ENCODE results near the gene RPL22.

The RPL22 gene

GRCh38 chr1:6202256-6202655 lies 2.9 kb upstream of the RPL22 start:
- Mint-ChIP-seq H3K36me3 (peaks cover 15 to 23% of the 10 kb centered on the region in 2 donors), H3K4me3 (no peak overlapping the region), H3K9me3 (no peaks in the 10 kb centered on the region), H3K27me3 (peaks cover 7 to 10% of the 10 kb centered on the region in 2 donors), H3K27ac (no peak overlapping the region), H3K4me1 (peaks cover 28 to 54% of the 10 kb centered on the region in 2 donors)
- no peak for DNase-seq
- no peak for ATAC-seq (replicated peaks)

GRCh38 chr1:6200188-6200809 lies 904 bp upstream of the RPL22 start:
- Mint-ChIP-seq H3K4me3 (peak overlapping the region; percentile 89 to 94), H3K36me3 (peaks cover 24 to 35% of the 10 kb centered on the region in 2 donors), H3K27me3 (peaks cover 0 to 4% of the 10 kb centered on the region in 2 donors), H3K4me1 (peaks cover 33 to 61% of the 10 kb centered on the region in 2 donors), H3K9me3 (no peaks in the 10 kb centered on the region), H3K27ac (peak overlapping the region; percentile 99)
- DNase-seq (no peak), ATAC-seq (replicated peaks) (no peak)

GRCh38 chr1:6198646-6199297 lies 623 bp downstream of the RPL22 start:
- Mint-ChIP-seq H3K4me1 (peaks cover 33 to 61% of the 10 kb centered on the region in 2 donors), H3K27ac (peak overlapping the region; percentile 99), H3K4me3 (peak overlapping the region; percentile 89 to 94), H3K9me3 (no peaks in the 10 kb centered on the region), H3K27me3 (peaks cover 0 to 4% of the 10 kb centered on the region in 2 donors), H3K36me3 (peaks cover 24 to 35% of the 10 kb centered on the region in 2 donors)
- DNase-seq (no peak), ATAC-seq (replicated peaks) (peak; percentile 39)

- no peak for DNase-seq
- peaks cover 27 to 39% of the 10 kb centered on the region in 2 donors for H3K36me3 Mint-ChIP-seq
- peaks cover 34 to 64% of the 10 kb centered on the region in 2 donors for H3K4me1 Mint-ChIP-seq
- peak overlapping the region; percentile 99 for H3K27ac Mint-ChIP-seq
- ATAC-seq (replicated peaks): no peak
- peaks cover 0 to 4% of the 10 kb centered on the region in 2 donors for H3K27me3 Mint-ChIP-seq
- H3K4me3 Mint-ChIP-seq: peak overlapping the region; percentile 89 to 94
- no peaks in the 10 kb centered on the region for H3K9me3 Mint-ChIP-seq
These were observed 1.5 kb downstream of the RPL22 start for GRCh38 chr1:6197746-6198427.

GRCh38 chr1:6191968-6192367 lies 7.4 kb downstream of the RPL22 start:
- Mint-ChIP-seq H3K4me1 (peaks cover 16 to 40% of the 10 kb centered on the region in 2 donors), H3K9me3 (no peaks in the 10 kb centered on the region), H3K27ac (no peak overlapping the region), H3K4me3 (no peak overlapping the region), H3K27me3 (no peaks in the 10 kb centered on the region), H3K36me3 (peaks cover 35 to 44% of the 10 kb centered on the region in 2 donors)
- ATAC-seq (replicated peaks): no peak
- no peak for DNase-seq

- no peak overlapping the region for H3K4me3 Mint-ChIP-seq
- no peak for ATAC-seq (replicated peaks)
- no peaks in the 10 kb centered on the region for H3K27me3 Mint-ChIP-seq
- H3K27ac Mint-ChIP-seq: no peak overlapping the region
- H3K4me1 Mint-ChIP-seq: peaks cover 18 to 35% of the 10 kb centered on the region in 2 donors
- H3K36me3 Mint-ChIP-seq: peaks cover 43 to 56% of the 10 kb centered on the region in 2 donors
- H3K9me3 Mint-ChIP-seq: no peaks in the 10 kb centered on the region
- DNase-seq: no peak
These were observed 10.9 kb downstream of the RPL22 start for GRCh38 chr1:6188466-6188865.

- H3K36me3 Mint-ChIP-seq: peaks cover 41 to 49% of the 10 kb centered on the region in 2 donors
- H3K4me1 Mint-ChIP-seq: peaks cover 30 to 39% of the 10 kb centered on the region in 2 donors
- DNase-seq (no peak), ATAC-seq (replicated peaks) (no peak)
- peak overlapping the region; percentile 20 for H3K27ac Mint-ChIP-seq
- peaks cover 10% of the 10 kb centered on the region in 2 donors for H3K27me3 Mint-ChIP-seq
- H3K9me3 Mint-ChIP-seq: no peaks in the 10 kb centered on the region
- no peak overlapping the region for H3K4me3 Mint-ChIP-seq
These were observed 13.6 kb downstream of the RPL22 start for GRCh38 chr1:6185635-6186382.

- peaks cover 31 to 43% of the 10 kb centered on the region in 2 donors for H3K4me1 Mint-ChIP-seq
- no peaks in the 10 kb centered on the region for H3K9me3 Mint-ChIP-seq
- H3K27ac Mint-ChIP-seq: no peak overlapping the region
- H3K27me3 Mint-ChIP-seq: peaks cover 13 to 14% of the 10 kb centered on the region in 2 donors
- H3K4me3 Mint-ChIP-seq: no peak overlapping the region
- DNase-seq (no peak), ATAC-seq (replicated peaks) (no peak)
- H3K36me3 Mint-ChIP-seq: peaks cover 38 to 47% of the 10 kb centered on the region in 2 donors
These were observed 14.2 kb downstream of the RPL22 start for GRCh38 chr1:6185151-6185550.

- H3K4me3 Mint-ChIP-seq: no peak overlapping the region
- peak overlapping the region; percentile 25 for H3K27ac Mint-ChIP-seq
- peaks cover 13 to 14% of the 10 kb centered on the region in 2 donors for H3K27me3 Mint-ChIP-seq
- H3K4me1 Mint-ChIP-seq: peaks cover 29 to 34% of the 10 kb centered on the region in 2 donors
- H3K9me3 Mint-ChIP-seq: no peaks in the 10 kb centered on the region
- H3K36me3 Mint-ChIP-seq: peaks cover 30 to 42% of the 10 kb centered on the region in 2 donors
- DNase-seq: no peak
- ATAC-seq (replicated peaks): no peak
These were observed 15.2 kb downstream of the RPL22 start for GRCh38 chr1:6184083-6184783.

- peaks cover 19 to 20% of the 10 kb centered on the region in 2 donors for H3K27me3 Mint-ChIP-seq
- ATAC-seq (replicated peaks): peak in 1 of 2 donors; percentile 30
- no peak overlapping the region for H3K4me3 Mint-ChIP-seq
- peaks cover 23 to 35% of the 10 kb centered on the region in 2 donors for H3K36me3 Mint-ChIP-seq
- DNase-seq: no peak
- H3K27ac Mint-ChIP-seq: no peak overlapping the region
- H3K4me1 Mint-ChIP-seq: peaks cover 28 to 33% of the 10 kb centered on the region in 2 donors
- H3K9me3 Mint-ChIP-seq: no peaks in the 10 kb centered on the region
These were observed 15.8 kb downstream of the RPL22 start for GRCh38 chr1:6183520-6183989.

GRCh38 chr1:6181347-6181770 lies 18.0 kb downstream of the RPL22 start:
- Mint-ChIP-seq H3K4me1 (peaks cover 26 to 32% of the 10 kb centered on the region in 2 donors), H3K36me3 (peaks cover 15 to 19% of the 10 kb centered on the region in 2 donors), H3K4me3 (peak overlapping the region; percentile 71 to 76), H3K9me3 (no peaks in the 10 kb centered on the region), H3K27me3 (peaks cover 35 to 42% of the 10 kb centered on the region in 2 donors), H3K27ac (peak overlapping the region; percentile 9)
- peak; percentile 12 to 33 for ATAC-seq (replicated peaks)
- DNase-seq: no peak

- Mint-ChIP-seq H3K4me1 (peaks cover 24 to 32% of the 10 kb centered on the region in 2 donors), H3K36me3 (peaks cover 11 to 17% of the 10 kb centered on the region in 2 donors), H3K9me3 (no peaks in the 10 kb centered on the region), H3K27me3 (peaks cover 35 to 43% of the 10 kb centered on the region in 2 donors), H3K27ac (peak overlapping the region; percentile 80), H3K4me3 (peak overlapping the region; percentile 71 to 76)
- ATAC-seq (replicated peaks): peak; percentile 30 to 36
- DNase-seq: no peak
These were observed 18.6 kb downstream of the RPL22 start for GRCh38 chr1:6180707-6181311.

GRCh38 chr1:6180268-6180706 lies 19.1 kb downstream of the RPL22 start, which contains the start of gene CHD5:
Gene CHD5, minus strand, starts transcription at chr1:6180321. Its CDS starts 298 bp downstream, at chr1:6180023.
- DNase-seq (no peak), ATAC-seq (replicated peaks) (peak in 1 of 2 donors; percentile 11)
- Mint-ChIP-seq H3K36me3 (peaks cover 8 to 14% of the 10 kb centered on the region in 2 donors), H3K27ac (peak within 1 kb of the TSS; percentile 80), H3K4me1 (peaks cover 22 to 32% of the 10 kb centered on the region in 2 donors), H3K9me3 (no peaks in the 10 kb centered on the region), H3K4me3 (peak within 1 kb of the TSS; percentile 71 to 76), H3K27me3 (peaks cover 35 to 43% of the 10 kb centered on the region in 2 donors)

All from stimulated activated naive B cell treated with anti-CD40 and anti-IgM and Interleukin-4, amounts not matched to agents 10 μg/mL and 1 μg/mL and 100 μg/mL, for 72 hours (primary cell).